ENCODE results near the gene CLASRP. TPM values are rescaled to one million over a fixed set of nuclear protein-coding genes. Genes with fewer than 3 reads are reported as not detected.

The CLASRP gene
- total RNA-seq, 3 donors from 2014 or later (not counting 1 experiment from before 2014, with no cell fraction given): 142 to 160 (median 146) TPM

DNA sequence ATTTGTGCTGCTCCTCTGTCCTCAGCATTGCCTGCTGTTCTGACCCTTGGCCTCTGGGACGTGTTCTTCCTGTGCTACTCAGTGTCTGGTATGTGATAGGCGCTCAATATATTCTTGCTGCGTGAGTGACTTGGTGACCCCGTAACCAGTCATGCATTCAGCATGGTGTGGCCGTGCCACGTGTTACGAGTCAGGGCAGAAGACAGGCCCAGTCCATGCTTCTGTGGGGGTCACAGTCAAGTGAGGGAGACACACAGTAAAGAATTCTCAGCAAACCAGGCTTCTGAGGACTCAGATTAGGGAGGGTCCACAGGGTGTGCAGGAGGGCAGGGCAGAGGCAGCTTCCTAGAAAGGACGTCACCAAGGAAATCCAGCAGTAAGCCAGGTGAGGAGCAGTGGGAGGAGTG, 62.0 kb downstream of the CLASRP start:
- Histone ChIP-seq H3K27ac (ENCODE audit: low read length) (no peak overlapping the region), H3K4me3 (ENCODE audit: low read length) (no peak overlapping the region), H3K36me3 (ENCODE audit: control insufficient read depth, insufficient read depth, low read length) (no peaks in the 10 kb centered on the region), H3K9me3 (ENCODE audit: control insufficient read depth, insufficient read depth, low read length) (no peaks in the 10 kb centered on the region), H3K27me3 (ENCODE audit: control insufficient read depth, insufficient read depth, low read length) (no peaks in the 10 kb centered on the region), H3K4me1 (ENCODE audit: control insufficient read depth, insufficient read depth, low read length) (peaks cover 51% of the 10 kb centered on the region)
- TF ChIP-seq, protein P1, sequence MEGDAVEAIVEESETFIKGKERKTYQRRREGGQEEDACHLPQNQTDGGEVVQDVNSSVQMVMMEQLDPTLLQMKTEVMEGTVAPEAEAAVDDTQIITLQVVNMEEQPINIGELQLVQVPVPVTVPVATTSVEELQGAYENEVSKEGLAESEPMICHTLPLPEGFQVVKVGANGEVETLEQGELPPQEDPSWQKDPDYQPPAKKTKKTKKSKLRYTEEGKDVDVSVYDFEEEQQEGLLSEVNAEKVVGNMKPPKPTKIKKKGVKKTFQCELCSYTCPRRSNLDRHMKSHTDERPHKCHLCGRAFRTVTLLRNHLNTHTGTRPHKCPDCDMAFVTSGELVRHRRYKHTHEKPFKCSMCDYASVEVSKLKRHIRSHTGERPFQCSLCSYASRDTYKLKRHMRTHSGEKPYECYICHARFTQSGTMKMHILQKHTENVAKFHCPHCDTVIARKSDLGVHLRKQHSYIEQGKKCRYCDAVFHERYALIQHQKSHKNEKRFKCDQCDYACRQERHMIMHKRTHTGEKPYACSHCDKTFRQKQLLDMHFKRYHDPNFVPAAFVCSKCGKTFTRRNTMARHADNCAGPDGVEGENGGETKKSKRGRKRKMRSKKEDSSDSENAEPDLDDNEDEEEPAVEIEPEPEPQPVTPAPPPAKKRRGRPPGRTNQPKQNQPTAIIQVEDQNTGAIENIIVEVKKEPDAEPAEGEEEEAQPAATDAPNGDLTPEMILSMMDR (IDR thresholded peaks at IDR 0.05): no peak
- WGBS (ENCODE audit: insufficient coverage): 90% methylated on average over 8 of the region's 8 CpGs
- Mint-ChIP-seq H3K27ac (peak overlapping the region in 1 of 2 donors; percentile 77), H3K36me3 (no peaks in the 10 kb centered on the region), H3K9me3 (no peaks in the 10 kb centered on the region), H3K4me3 (no peak overlapping the region), H3K4me1 (peaks cover 58 to 76% of the 10 kb centered on the region in 2 donors), H3K27me3 (ENCODE audit: low read depth in 2 of 2) (no peaks in the 10 kb centered on the region)
- ATAC-seq (no peak), DNase-seq (no peak)
- intact Hi-C loops (cut with micrococcal nuclease): no loop called here

DNA sequence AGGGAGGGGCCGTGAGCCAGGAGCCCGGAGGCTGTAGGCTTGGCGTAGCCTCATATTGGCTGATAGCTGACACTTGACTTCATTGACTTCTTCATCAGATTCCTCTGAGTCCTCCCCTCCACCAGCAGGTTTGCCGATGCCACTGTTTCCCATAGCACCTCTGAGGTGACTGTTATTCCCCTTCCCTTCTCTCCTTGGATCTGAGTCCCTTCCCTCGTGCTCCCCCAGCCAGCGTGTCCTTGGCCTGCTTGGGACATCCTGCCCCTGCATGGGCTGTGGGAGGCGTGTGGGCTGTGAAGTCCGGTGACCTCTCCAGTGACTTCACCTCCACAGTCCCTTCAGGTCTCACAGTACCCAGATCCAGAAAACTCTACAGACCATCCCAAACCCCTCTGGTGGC, 63.0 kb downstream of the CLASRP start:
- H3K36me3 ChIP-seq (ENCODE audit: control insufficient read depth, insufficient read depth, low read length): no peaks in the 10 kb centered on the region

DNA sequence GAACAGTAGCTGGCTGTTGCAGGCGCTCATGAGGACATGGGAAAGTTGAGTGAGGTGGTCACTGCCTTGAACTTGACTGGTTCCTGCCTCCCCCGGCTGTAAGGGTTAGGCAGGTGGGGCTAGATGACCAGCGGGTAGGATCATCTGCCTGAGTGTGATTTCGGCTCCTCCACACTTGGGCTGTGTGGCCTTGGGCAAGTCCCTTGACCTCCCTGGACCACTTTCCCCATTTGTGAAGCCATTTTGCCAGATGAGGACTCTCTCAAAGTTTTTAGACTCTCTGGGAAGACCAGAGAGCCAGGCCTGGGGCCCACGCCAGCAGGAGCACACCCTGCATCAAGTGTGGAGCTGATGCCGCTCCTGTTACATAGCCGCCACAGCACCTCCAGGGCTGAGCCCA, 63.6 kb downstream of the CLASRP start:
- H3K4me3 ChIP-seq (ENCODE audit: low read length): no peak overlapping the region
- no peaks in the 10 kb centered on the region for H3K36me3 ChIP-seq (ENCODE audit: control insufficient read depth, insufficient read depth, low read length)
- H3K4me1 Mint-ChIP-seq: peaks cover 44 to 60% of the 10 kb centered on the region in 2 donors
- H3K36me3 Mint-ChIP-seq: no peaks in the 10 kb centered on the region
- intact Hi-C loops (cut with micrococcal nuclease): no loop called here
- H3K4me3 Mint-ChIP-seq: peak overlapping the region; percentile 40
- peak overlapping the region; percentile 64 for H3K27ac ChIP-seq (ENCODE audit: low read length)
- WGBS (ENCODE audit: insufficient coverage): 92% methylated on average over 7 of the region's 7 CpGs
- TF ChIP-seq, protein P1 (IDR thresholded peaks at IDR 0.05): no peak
- peak overlapping the region; percentile 6 to 87 for H3K27ac Mint-ChIP-seq
- H3K9me3 ChIP-seq (ENCODE audit: control insufficient read depth, insufficient read depth, low read length): no peaks in the 10 kb centered on the region
- H3K9me3 Mint-ChIP-seq: no peaks in the 10 kb centered on the region
- peaks cover 41% of the 10 kb centered on the region for H3K4me1 ChIP-seq (ENCODE audit: control insufficient read depth, insufficient read depth, low read length)
- ATAC-seq (no peak), DNase-seq (no peak)
- H3K27me3 ChIP-seq (ENCODE audit: control insufficient read depth, insufficient read depth, low read length): no peaks in the 10 kb centered on the region
- no peaks in the 10 kb centered on the region for H3K27me3 Mint-ChIP-seq (ENCODE audit: low read depth in 2 of 2)

More for the DNA sequence above, 63.0 kb downstream of the CLASRP start:
- no peak overlapping the region for H3K27ac ChIP-seq (ENCODE audit: low read length)
- H3K9me3 Mint-ChIP-seq: no peaks in the 10 kb centered on the region
- 89% methylated on average over 8 of the region's 8 CpGs for WGBS (ENCODE audit: insufficient coverage)
- H3K9me3 ChIP-seq (ENCODE audit: control insufficient read depth, insufficient read depth, low read length): no peaks in the 10 kb centered on the region
- H3K27me3 ChIP-seq (ENCODE audit: control insufficient read depth, insufficient read depth, low read length): no peaks in the 10 kb centered on the region
- peaks cover 49 to 66% of the 10 kb centered on the region in 2 donors for H3K4me1 Mint-ChIP-seq
- intact Hi-C loops (cut with micrococcal nuclease): no loop called here
- no peak overlapping the region for H3K27ac Mint-ChIP-seq
- no peak overlapping the region for H3K4me3 Mint-ChIP-seq
- no peak overlapping the region for H3K4me3 ChIP-seq (ENCODE audit: low read length)
- H3K36me3 Mint-ChIP-seq: no peaks in the 10 kb centered on the region
- TF ChIP-seq, protein P1 (IDR thresholded peaks at IDR 0.05): no peak
- no peak for ATAC-seq
- no peak for DNase-seq
- H3K27me3 Mint-ChIP-seq (ENCODE audit: low read depth in 2 of 2): no peaks in the 10 kb centered on the region
- peaks cover 48% of the 10 kb centered on the region for H3K4me1 ChIP-seq (ENCODE audit: control insufficient read depth, insufficient read depth, low read length)

DNA sequence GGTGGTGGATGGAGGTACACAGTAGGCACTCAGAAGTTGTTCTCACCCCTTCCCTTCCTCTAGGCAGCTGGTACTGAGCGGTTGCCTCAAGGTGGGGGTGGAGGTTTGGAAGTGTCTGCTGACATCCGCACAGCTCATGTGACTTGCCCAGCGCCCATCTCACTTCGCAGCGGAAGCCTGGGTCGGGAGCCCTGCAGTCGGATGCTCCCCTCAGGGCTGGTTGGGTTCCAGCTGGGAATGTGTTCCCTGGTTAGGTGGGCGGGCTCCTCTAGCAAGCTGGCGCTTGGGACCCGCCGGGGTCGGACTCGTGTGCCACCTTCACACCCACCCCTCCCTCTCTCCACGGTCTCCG, 64.3 kb downstream of the CLASRP start:
- no peaks in the 10 kb centered on the region for H3K9me3 ChIP-seq (ENCODE audit: control insufficient read depth, insufficient read depth, low read length)
- no peaks in the 10 kb centered on the region for H3K27me3 Mint-ChIP-seq (ENCODE audit: low read depth in 2 of 2)
- H3K4me1 Mint-ChIP-seq: peaks cover 38 to 53% of the 10 kb centered on the region in 2 donors
- peaks cover 34% of the 10 kb centered on the region for H3K4me1 ChIP-seq (ENCODE audit: control insufficient read depth, insufficient read depth, low read length)
- intact Hi-C loops (cut with micrococcal nuclease): no loop called here
- H3K27ac ChIP-seq (ENCODE audit: low read length): peak overlapping the region; percentile 64
- peak overlapping the region; percentile 31 for H3K4me3 Mint-ChIP-seq
- H3K27ac Mint-ChIP-seq: peak overlapping the region; percentile 6 to 87
- H3K4me3 ChIP-seq (ENCODE audit: low read length): peak overlapping the region; percentile 40
- WGBS (ENCODE audit: insufficient coverage): 42% methylated on average over 15 of the region's 15 CpGs
- ATAC-seq: peak; percentile 88 to 95 (median 94)
- DNase-seq: peak; percentile 52 to 78
- no peaks in the 10 kb centered on the region for H3K27me3 ChIP-seq (ENCODE audit: control insufficient read depth, insufficient read depth, low read length)
- no peaks in the 10 kb centered on the region for H3K36me3 Mint-ChIP-seq
- no peaks in the 10 kb centered on the region for H3K36me3 ChIP-seq (ENCODE audit: control insufficient read depth, insufficient read depth, low read length)
- no peaks in the 10 kb centered on the region for H3K9me3 Mint-ChIP-seq
- TF ChIP-seq, protein P1 (IDR thresholded peaks at IDR 0.05): no peak
